Islet of Langerhans (tissue), 1 donor: ENCODE data around the gene FAM110D.

Source experiments
- FAIRE-seq: peaks from one replicate; lab custom pipeline; 2011; peaks lifted over from hg19 to GRCh38; lab: Jason Lieb, UNC

The FAM110D gene

DNA sequence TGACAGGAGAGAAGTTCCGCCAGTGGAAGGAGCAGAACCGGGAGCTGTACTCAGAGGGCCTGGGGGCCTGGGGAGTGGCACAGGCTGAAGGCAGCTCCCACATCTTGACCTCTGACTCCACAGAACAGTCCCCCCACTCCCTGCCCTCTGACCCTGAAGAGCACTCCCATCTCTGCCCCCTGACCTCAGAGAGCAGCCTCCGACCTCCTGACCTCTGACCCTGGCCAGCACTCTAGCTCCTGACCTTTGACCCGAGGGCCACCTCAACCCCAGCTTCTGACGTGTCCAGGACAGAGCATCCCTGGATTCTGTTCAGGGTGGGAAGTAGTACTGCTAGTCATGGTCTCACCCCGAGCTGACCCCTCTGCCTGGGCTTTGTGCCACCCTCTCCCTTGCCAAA, 30.5 kb downstream of the FAM110D start:
- FAIRE-seq: no peak

DNA sequence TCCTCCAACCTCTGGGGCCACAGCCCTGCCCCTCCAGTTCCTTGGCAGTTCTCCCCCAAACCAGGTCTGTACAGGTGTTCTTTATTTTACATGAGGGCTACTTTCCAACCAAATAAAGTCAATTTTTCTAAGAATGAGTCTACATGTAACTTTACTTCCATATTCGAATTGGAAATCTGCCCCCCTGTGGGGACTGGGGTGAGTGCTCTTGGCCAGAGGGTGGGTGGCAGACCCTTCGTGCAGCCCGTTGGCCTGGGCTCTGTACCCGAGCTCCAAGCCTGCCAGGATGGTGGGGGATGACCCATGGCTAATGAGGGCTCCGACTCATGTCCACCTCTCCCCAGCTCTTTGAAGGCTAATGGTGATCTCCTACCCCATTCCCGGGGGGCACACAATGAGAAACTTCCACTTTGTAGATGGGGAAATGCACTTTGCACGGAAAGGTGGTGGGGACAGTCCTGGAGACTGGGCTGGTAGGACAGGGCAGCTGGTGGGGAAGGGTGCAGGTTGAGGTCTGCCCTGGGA, 30.9 kb downstream of the FAM110D start:
- no peak for FAIRE-seq

DNA sequence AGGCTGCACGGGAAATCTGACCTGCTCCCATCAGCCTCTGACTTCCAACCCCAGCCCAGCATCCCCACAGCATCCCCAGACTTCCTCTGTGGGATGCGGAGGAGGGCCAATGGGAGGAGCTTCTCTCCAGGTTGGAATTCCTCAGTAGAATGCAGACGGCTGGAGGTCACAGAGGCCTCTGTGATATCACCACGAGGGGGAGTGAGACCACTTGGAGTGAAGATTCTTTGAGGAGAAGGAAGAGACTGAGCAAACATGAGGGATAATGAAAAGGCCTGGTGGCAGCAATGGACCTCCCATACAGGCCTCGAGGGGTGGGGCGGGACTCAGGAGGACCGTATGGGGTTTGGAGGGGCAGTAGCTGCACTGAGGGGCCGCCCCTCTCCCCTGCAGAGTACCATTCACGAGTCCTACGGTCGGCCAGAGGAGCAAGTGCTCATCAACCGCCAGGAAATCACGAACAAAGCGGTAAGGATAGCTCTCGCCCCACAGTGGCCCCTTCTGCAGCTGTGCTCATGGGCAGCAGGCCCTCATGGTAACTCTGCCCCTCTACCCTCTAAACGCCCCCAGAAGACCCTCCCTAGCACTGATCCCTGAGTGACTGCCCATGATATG, 31.6 kb downstream of the FAM110D start, which contains the start of gene CATSPER4:
TSS of gene CATSPER4 (plus strand) at position 230 of the 615 bp plus-strand sequence. CDS start at position 256, 26 bp downstream.
- no peak for FAIRE-seq

DNA sequence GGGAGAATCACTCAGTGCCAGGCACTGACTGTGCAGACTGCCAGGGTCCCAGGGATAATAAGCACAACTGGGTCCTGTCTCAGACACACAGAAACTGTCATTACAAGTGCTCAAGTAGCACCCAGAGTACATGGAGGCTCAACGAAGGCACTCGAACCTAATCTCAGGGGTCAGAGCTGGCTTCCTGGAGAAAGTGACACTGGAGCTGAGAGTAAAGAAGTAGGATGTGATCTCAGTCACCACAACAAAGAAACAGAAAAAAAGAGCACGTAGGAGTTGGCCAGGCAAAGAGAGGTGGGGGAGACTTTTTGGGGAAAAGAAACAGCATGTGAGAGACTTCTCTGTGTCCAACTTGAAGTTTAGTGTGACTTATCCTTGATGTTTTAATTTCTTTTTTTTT, 32.9 kb downstream of the FAM110D start:
- FAIRE-seq: no peak

DNA sequence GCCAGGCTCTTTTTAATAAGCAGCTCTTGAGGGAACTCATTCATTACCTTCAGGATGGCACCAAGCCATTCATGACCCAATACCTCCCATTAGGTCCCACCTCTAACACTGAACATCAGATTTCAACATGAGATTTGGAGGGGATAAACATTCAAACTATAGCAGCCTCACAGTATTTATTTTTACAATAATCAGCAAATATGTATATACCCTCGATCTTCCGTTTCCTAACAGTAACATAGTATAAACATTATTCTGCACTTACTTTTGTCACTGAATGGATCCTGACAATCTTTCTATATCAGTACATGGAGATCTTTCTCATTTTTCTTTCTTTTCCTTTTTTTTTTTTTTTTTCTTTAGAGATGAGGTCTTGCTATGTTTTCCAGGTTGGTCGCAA, 36.9 kb downstream of the FAM110D start:
- no peak for FAIRE-seq

DNA sequence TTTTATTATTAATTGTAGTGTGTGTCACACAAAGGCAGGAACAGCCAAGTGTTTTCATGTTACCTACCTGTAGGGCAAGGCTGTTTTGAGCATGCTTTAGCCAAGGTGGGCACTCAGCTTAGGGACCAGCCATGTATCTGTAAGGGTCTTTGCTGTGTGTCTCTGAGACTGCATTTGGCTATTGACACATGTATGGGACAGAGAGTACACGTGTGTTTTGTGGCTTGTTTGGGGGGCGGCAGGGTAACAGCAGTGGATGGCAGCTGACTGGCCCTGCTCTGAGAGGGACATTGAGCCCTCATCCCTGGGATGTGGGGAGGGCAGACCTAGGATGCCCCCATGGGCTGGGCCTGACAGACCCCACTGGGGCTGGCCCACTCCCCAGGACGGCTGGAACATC, 38.4 kb downstream of the FAM110D start:
- no peak for FAIRE-seq

DNA sequence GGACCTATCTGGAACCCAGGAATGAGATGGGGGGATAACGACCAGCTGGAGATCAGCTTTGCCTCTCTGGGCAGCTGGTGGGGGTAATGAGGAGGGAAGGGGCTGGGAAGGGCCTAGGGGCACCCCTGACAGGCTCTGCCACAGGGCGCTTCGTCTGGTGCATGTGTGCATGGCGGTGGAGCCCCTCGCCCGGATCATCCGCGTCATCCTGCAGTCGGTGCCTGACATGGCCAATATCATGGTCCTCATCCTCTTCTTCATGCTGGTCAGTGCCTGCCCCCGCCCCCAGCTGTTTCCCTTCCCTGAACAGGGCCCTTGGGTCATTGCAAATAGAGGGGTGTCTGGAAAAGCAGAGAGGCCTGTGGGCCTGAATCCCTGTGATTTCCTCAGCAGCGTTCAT, 38.9 kb downstream of the FAM110D start:
- FAIRE-seq: no peak

DNA sequence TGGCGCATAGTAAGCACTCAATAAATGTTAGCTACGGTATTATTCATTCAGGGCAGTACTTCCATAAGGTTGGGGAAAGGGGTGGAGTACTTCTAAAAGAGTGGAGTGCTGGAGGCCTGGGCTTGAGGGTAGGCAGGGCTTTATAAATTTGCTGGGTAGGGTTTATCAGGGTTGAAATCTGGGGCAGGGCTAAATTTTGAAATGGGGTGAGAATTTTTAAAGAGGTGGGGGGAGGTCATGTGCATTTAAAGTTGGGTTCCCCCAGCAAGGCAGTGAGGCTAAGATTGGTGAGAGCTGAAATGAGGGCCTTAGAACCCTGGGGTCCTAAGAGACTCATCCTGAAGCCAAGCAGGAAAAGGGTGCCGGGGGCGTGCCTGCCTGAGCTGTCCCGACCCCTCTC, 41.5 kb downstream of the FAM110D start:
- no peak for FAIRE-seq

DNA sequence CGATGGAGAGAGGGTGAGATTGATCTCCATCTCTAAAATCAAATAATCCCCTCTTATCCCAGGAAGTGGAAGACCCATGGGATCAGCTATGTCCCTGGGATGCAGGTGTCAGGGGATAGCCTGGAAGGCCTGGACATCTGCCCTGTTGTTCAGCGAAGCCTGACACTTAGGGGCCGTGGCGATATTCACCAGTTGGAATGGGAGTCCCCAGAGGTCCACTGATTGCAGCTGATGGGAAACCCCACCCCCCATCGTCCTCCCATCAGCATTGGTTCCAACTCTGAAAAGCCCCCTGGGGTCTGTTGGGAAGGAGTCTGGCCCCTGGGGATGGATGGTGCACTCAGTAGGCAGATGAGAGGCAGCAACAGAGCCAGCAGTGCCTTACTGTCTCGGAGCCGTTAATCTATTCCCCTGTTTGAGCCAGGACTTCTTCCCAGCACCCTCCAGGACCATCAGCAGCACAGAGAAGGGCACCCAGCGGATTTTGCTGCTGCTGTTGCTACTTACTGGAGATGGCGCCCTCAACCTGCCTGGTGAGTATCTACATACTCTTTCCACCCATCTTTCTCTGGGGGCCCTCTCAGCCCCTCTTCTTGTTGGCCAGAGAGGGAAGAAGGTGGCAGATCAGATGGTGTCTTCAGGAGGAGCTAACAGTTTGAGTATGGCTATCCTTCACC, 44.9 kb downstream of the FAM110D start:
- no peak for FAIRE-seq

DNA sequence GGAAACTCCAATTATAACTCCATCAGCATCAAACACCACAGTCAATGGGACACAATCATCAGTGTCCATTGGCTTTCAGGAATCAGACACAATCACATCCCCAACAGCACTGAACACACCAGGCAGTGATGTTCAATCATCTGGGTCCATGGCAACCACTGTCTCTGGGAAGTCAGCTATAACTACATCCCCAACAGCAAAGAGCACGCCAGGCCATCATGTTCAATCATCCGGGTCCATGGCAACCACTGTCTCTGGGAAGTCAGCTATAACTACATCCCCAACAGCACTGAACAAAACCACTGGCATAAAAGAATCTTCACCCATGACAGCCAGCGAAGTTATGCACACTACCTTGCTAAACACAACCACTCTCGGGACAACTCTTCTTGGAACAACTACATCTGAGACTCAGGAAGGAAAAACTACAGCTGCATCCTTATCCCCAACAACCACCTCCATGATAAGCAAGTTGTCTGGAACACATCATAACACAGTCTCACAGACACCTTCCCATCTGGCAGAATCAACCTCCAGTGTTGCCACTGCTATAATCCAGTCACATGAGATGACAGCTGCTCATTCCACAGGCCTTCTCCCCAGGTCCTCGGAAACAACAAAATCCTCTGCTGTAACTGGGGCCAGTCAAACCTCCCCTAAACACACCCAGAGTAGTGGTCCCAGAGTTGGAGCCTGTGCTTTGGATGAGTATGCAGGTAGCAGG, 51.4 kb downstream of the FAM110D start:
- peak; percentile 49 for FAIRE-seq

DNA sequence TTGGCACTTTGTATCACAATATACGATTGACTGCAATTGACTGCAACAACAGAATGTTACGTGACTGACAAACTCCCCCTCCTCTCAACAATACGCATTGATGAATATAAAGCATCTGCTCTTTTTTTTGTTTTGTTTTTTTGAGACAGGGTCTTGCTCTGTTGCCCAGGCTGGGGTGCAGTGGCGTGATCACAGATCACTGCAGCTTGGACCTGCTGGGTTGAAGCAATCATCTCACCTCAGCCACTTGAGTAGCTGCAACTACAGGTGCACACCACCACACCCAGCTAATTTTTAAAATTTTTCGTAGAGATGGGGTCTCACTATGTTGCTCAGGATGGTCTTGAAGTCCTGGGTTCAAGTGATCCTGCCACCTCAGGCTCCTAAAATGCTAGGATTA, 53.8 kb downstream of the FAM110D start:
- no peak for FAIRE-seq

DNA sequence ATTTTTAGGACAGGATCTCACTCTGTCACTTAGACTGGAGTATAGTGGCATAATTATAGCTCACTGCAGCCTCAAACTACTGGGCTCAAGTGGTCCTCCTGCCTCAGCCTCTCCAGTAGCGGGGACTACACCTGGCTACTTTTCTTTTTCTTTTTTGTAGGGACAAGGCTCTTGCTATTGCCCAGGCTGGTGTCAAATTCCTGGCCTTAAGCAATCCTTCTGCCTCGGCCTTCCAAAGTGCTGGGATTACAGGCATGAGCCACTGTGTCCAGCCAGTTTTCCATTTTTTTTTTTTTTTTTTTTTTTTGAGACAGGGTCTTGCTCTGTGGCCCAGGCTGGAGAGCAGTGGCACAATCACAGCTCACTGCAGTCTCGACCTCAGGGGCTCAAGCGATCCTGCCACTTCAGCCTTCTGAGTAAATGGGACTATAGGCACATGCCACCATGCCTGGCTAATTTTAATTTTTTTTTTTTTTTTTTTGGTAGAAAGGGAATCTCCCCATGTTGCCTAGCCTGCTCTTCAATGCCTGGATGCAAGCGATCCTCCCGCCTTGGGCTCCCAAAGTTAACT, 54.5 kb downstream of the FAM110D start:
- no peak for FAIRE-seq
